ENCODE measurements around the gene DACH1. TPM values are rescaled to one million over a fixed set of nuclear protein-coding genes. Genes with fewer than 3 reads are reported as not detected.

Gene DACH1
- total and polyA plus RNA-seq, 2 of the 13 experiments (the other 11 are each of a cell fraction or from before 2014, with no cell fraction given), result not detected

DNA sequence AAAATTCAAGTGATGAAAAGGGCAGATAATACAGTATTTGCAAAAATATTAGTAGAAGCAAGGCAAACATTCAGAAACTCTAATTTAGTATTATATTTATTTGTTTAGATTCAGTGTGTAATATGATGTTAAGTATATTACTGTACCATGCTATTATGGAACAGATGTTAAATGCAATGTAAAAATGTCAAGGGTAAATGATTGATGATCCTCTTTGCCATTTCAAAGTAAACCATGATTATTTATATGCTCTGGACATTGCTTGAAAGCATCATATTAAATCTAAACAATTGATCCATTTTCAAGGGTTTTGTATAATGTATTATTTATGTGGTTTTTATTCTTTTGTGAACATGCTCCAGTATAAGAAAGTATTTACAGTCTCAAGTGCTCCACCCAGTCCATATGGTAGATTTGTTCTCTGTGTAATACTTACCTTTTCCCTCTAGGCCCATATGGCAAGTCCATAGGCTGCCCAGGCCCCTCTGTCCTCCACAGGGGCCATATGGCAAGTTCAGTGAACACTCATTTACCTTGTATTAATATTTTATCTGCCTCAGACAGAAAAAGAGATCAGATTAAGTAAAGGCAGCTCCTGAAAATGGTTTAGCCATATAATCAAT is 353.5 kb downstream of the DACH1 start:
- Histone ChIP-seq H3K4me2 (ENCODE audit: low read depth, low read length) (no peak overlapping the region), H3K9me3 (ENCODE audit: low read length) (no peaks in the 10 kb centered on the region), H3K4me3 (replicated peaks in 1 of 3; ENCODE audit: insufficient read depth in 1 of 3, low read depth in 2 of 3, low read length in 3 of 3) (no peak overlapping the region), H2AFZ (ENCODE audit: low read length) (no peak overlapping the region), H3K79me2 (ENCODE audit: insufficient read depth, low read length) (no peaks in the 10 kb centered on the region), H4K20me1 (ENCODE audit: insufficient read depth, low read length) (no peaks in the 10 kb centered on the region), H3K4me1 (ENCODE audit: insufficient read depth, low read length) (no peaks in the 10 kb centered on the region), H3K9ac (ENCODE audit: insufficient read depth, low read depth, low read length) (no peak overlapping the region), H3K27ac (ENCODE audit: extremely low read length, insufficient read depth, low read length) (no peak overlapping the region), H3K27me3 (ENCODE audit: control insufficient read depth in 1 of 2, insufficient read depth in 2 of 2, low read length in 2 of 2) (no peaks in the 10 kb centered on the region), H3K36me3 (replicated peaks in 1 of 2; ENCODE audit: control insufficient read depth in 1 of 2, insufficient read depth in 2 of 2, low read length in 2 of 2) (no peaks in the 10 kb centered on the region)
- ATAC-seq, result no peak
- TF ChIP-seq, protein P1, sequence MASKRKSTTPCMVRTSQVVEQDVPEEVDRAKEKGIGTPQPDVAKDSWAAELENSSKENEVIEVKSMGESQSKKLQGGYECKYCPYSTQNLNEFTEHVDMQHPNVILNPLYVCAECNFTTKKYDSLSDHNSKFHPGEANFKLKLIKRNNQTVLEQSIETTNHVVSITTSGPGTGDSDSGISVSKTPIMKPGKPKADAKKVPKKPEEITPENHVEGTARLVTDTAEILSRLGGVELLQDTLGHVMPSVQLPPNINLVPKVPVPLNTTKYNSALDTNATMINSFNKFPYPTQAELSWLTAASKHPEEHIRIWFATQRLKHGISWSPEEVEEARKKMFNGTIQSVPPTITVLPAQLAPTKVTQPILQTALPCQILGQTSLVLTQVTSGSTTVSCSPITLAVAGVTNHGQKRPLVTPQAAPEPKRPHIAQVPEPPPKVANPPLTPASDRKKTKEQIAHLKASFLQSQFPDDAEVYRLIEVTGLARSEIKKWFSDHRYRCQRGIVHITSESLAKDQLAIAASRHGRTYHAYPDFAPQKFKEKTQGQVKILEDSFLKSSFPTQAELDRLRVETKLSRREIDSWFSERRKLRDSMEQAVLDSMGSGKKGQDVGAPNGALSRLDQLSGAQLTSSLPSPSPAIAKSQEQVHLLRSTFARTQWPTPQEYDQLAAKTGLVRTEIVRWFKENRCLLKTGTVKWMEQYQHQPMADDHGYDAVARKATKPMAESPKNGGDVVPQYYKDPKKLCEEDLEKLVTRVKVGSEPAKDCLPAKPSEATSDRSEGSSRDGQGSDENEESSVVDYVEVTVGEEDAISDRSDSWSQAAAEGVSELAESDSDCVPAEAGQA (IDR thresholded peaks at IDR 0.05; ENCODE audit: low read depth), result no peak
- TF ChIP-seq, protein P1 (CRISPR knock-in tag; IDR thresholded peaks at IDR 0.05; ENCODE audit: borderline replicate concordance), result no peak
- TF ChIP-seq, protein P2, sequence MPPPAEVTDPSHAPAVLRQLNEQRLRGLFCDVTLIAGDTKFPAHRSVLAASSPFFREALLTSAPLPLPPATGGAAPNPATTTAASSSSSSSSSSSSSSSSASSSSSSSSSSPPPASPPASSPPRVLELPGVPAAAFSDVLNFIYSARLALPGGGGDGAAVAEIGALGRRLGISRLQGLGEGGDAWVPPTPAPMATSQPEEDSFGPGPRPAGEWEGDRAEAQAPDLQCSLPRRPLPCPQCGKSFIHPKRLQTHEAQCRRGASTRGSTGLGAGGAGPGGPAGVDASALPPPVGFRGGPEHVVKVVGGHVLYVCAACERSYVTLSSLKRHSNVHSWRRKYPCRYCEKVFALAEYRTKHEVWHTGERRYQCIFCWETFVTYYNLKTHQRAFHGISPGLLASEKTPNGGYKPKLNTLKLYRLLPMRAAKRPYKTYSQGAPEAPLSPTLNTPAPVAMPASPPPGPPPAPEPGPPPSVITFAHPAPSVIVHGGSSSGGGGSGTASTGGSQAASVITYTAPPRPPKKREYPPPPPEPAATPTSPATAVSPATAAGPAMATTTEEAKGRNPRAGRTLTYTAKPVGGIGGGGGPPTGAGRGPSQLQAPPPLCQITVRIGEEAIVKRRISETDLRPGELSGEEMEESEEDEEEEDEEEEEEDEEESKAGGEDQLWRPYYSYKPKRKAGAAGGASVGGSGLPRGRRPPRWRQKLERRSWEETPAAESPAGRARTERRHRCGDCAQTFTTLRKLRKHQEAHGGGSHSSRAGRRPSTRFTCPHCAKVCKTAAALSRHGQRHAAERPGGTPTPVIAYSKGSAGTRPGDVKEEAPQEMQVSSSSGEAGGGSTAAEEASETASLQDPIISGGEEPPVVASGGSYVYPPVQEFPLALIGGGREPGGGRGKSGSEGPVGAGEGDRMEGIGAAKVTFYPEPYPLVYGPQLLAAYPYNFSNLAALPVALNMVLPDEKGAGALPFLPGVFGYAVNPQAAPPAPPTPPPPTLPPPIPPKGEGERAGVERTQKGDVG (CRISPR knock-in tag; IDR thresholded peaks at IDR 0.05; ENCODE audit: borderline replicate concordance), result no peak
- TF ChIP-seq TP53 (CRISPR knock-in tag; conservative IDR thresholded peaks at IDR 0.05) (no peak), HDAC6 (IDR thresholded peaks at IDR 0.05; ENCODE audit: low read depth, low read length) (no peak)
- intact Hi-C loops (cut with micrococcal nuclease; ENCODE audit: unreplicated experiment), result no loop called here
- no peak for FAIRE-seq
- ChIA-PET POLR2A (no interaction called here), CTCF (ENCODE audit: low intra/inter-chr PET ratio, low total read pairs) (no interaction called here)
- no peak for DNase-seq (ENCODE audit: low spot score)
- in situ Hi-C loops (cut with HindIII; ENCODE audit: extremely low pct_ligation_motif_present, low pct_unique_long_range_greater_than_20kb), result no loop called here
- no TSS peak for BruUV-seq (replicated peaks)

All from HepG2 (cell line).